ENCODE measurements around the gene TRPM8.

DNA sequence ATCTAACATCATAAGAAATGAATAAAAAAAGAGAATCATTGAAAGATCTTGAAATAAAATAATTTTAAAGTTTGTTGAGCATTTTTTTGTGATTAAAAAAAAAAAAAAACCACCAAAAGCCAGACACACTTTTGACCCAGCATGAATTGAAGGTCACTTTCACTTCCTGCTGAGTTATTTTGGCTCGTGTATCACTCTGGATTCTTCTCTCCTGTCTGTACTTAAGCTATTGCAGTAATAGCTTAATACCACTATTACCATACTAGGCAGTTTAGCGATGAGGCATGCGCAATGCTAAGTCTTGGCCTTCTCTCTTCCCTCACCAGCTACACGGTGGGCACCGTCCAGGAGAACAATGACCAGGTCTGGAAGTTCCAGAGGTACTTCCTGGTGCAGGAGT, 78.8 kb downstream of the TRPM8 start:
- TF ChIP-seq, protein P1, sequence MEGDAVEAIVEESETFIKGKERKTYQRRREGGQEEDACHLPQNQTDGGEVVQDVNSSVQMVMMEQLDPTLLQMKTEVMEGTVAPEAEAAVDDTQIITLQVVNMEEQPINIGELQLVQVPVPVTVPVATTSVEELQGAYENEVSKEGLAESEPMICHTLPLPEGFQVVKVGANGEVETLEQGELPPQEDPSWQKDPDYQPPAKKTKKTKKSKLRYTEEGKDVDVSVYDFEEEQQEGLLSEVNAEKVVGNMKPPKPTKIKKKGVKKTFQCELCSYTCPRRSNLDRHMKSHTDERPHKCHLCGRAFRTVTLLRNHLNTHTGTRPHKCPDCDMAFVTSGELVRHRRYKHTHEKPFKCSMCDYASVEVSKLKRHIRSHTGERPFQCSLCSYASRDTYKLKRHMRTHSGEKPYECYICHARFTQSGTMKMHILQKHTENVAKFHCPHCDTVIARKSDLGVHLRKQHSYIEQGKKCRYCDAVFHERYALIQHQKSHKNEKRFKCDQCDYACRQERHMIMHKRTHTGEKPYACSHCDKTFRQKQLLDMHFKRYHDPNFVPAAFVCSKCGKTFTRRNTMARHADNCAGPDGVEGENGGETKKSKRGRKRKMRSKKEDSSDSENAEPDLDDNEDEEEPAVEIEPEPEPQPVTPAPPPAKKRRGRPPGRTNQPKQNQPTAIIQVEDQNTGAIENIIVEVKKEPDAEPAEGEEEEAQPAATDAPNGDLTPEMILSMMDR (IDR thresholded peaks at IDR 0.05): no peak
- TF ChIP-seq EP300 (IDR thresholded peaks at IDR 0.05) (no peak), POLR2A (IDR thresholded peaks at IDR 0.05) (no peak)

All from sigmoid colon (tissue), 4 donors.